Middle frontal gyrus (tissue), 1 donor: ENCODE data around the gene ZNF416.

Source experiments
- DNase-seq: peaks from one replicate; pipeline ENCODE4 v3.0.0-alpha.2; 2015; ENCODE audit warnings: low spot score; ENCODE audit errors: extremely low spot score

Gene ZNF416

GRCh38 chr19:57559404-57560025 lies 19.2 kb downstream of the ZNF416 start, which contains the start of gene ZNF550:
ZNF550 (minus strand) TSS chr19:57559863; CDS start chr19:57559682, 181 bp downstream.
- DNase-seq = peak; percentile 74

GRCh38 chr19:57559008-57559403 lies 19.7 kb downstream of the ZNF416 start:
- no peak for DNase-seq

GRCh38 chr19:57558525-57558924 lies 20.2 kb downstream of the ZNF416 start:
- no peak for DNase-seq

DNA sequence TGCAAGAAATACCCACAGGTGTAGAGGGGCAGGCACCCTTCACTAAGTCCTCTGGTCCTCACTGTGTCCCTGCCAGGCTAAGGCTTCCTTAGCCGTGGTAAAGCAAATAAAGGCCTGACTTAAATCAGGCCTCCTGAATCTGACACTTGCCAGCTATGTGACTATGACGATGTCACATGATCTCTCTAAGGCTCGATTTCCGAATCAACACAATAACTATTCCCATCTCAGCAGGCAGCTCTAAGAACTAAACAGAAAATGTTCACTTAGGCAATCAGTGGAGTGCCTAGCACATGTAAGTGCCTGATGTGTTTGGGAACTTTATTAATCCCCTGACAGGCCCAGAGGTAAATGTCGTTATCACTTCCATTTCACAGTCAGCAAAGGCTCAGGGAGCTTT lies 21.1 kb downstream of the ZNF416 start:
- no peak for DNase-seq

- DNase-seq = no peak
Measured at GRCh38 chr19:57552432-57552831, 26.3 kb downstream of the ZNF416 start.

GRCh38 chr19:57546513-57546912 lies 32.2 kb downstream of the ZNF416 start:
- no peak for DNase-seq

- DNase-seq = no peak
Measured at GRCh38 chr19:57537953-57538547, 40.7 kb downstream of the ZNF416 start.

GRCh38 chr19:57527136-57527881 lies 51.4 kb downstream of the ZNF416 start, which contains the start of gene ZNF549:
ZNF549 (plus strand) TSS chr19:57527356; CDS start chr19:57527574, 218 bp downstream.
- DNase-seq = peak; percentile 74
